H1 (cell line): ENCODE results near the gene TNPO3. TPM values are rescaled to one million over a fixed set of nuclear protein-coding genes. Genes with fewer than 3 reads are reported as not detected.

Experiments used
- CTCF ChIA-PET: fragments of 300-600 bp; sonication (Branson Sonifier 250); formaldehyde crosslinking; loops from one replicate; lab custom pipeline; 2021; ENCODE audit not compliant: partially characterized antibody; lab: Charles Lee
- POLR2A ChIA-PET: fragments of 300-600 bp; sonication (Branson Sonifier 250); formaldehyde crosslinking; loops from one replicate; lab custom pipeline; 2021; ENCODE audit warnings: inconsistent platforms; ENCODE audit not compliant: partially characterized antibody; lab: Charles Lee
- DNase-seq, 2 experiments: peaks; one replicate each; pipeline versions ENCODE4 v3.0.0 to v3.0.0-alpha.2; 2010 to 2022; ENCODE audit warnings: low spot score in 2 of 2, low read depth in 1 of 2, mixed read lengths in 1 of 2
- FAIRE-seq: peaks from 2 replicates; lab custom pipeline; 2011; peaks lifted over from hg19 to GRCh38; lab: Jason Lieb, UNC
- H2AFZ ChIP-seq: 2 replicates; pipeline ENCODE4 v1.8.1; 2012; ENCODE audit warnings: low read length, inconsistent platforms
- H2AK5ac ChIP-seq: 2 replicates; pipeline ENCODE4 v1.6.1; 2013; ENCODE audit warnings: low read depth, low read length
- H2BK120ac ChIP-seq: replicated peaks from 2 replicates; pipeline ENCODE3; 2013; ENCODE audit warnings: low read depth, low read length, inconsistent platforms
- H2BK12ac ChIP-seq: 2 replicates; pipeline ENCODE4 v1.6.1; 2013; ENCODE audit warnings: low read depth, low read length
- H2BK15ac ChIP-seq: 2 replicates; pipeline ENCODE4 v1.6.1; 2013; ENCODE audit warnings: low read length
- H2BK20ac ChIP-seq: 2 replicates; pipeline ENCODE4 v1.6.1; 2013; ENCODE audit warnings: low read length
- H2BK5ac ChIP-seq: 2 replicates; pipeline ENCODE4 v1.6.1; 2013; ENCODE audit warnings: low read depth, low read length
- H3K14ac ChIP-seq: 2 replicates; pipeline ENCODE4 v1.6.1; 2013; ENCODE audit warnings: inconsistent platforms; ENCODE audit not compliant: insufficient read length
- H3K18ac ChIP-seq: 2 replicates; pipeline ENCODE4 v1.6.1; 2013; ENCODE audit warnings: low read length; ENCODE audit errors: extremely low read depth
- H3K23ac ChIP-seq: 2 replicates; pipeline ENCODE4 v1.6.1; 2013; ENCODE audit warnings: inconsistent platforms; ENCODE audit not compliant: insufficient read length
- H3K23me2 ChIP-seq: 2 replicates; pipeline ENCODE4 v1.6.1; 2013; ENCODE audit warnings: low read depth, low read length
- H3K27ac ChIP-seq: 2 replicates; pipeline ENCODE4 v1.6.1; 2011; ENCODE audit warnings: low read depth, low read length, inconsistent platforms
- H3K27me3 ChIP-seq, 4 experiments: replicated peaks in 1 of 4; 1 replicate in 1 of 4; 2 replicates in 3 of 4; pipeline versions ENCODE4 v1.6.1 to v1.8.1; 2011 to 2013; ENCODE audit warnings: low read length in 3 of 4, mild to moderate bottlenecking in 3 of 4, inconsistent platforms in 2 of 4, mixed read lengths in 2 of 4, moderate library complexity in 1 of 4; ENCODE audit not compliant: control insufficient read depth in 3 of 4, insufficient read depth in 3 of 4; ENCODE audit errors: extremely low read depth in 1 of 4
- H3K36me3 ChIP-seq, 4 experiments: 2 replicates each; pipeline versions ENCODE4 v1.6.1 to v1.8.1; 2011 to 2013; ENCODE audit warnings: mild to moderate bottlenecking in 4 of 4, low read length in 3 of 4, moderate library complexity in 2 of 4, control low read depth in 1 of 4, inconsistent platforms in 1 of 4; ENCODE audit not compliant: insufficient read depth in 4 of 4, control insufficient read depth in 2 of 4
- H3K4ac ChIP-seq: replicated peaks from 2 replicates; pipeline ENCODE3; 2013; ENCODE audit warnings: low read length, low read depth, mixed read lengths, inconsistent platforms; ENCODE audit not compliant: insufficient read length
- H3K4me1 ChIP-seq, 4 experiments: replicated peaks in 1 of 4; 1 replicate in 1 of 4; 2 replicates in 3 of 4; pipeline versions ENCODE4 v1.6.1 to v1.8.1; 2011 to 2013; ENCODE audit warnings: low read length in 3 of 4, inconsistent platforms in 2 of 4, mixed read lengths in 1 of 4; ENCODE audit not compliant: insufficient read depth in 4 of 4, control insufficient read depth in 3 of 4
- H3K4me2 ChIP-seq, 2 experiments: 2 replicates each; pipeline versions ENCODE4 v1.6.1 to v1.8.1; 2011 to 2013; ENCODE audit warnings: low read depth in 2 of 2, low read length in 2 of 2, control low read depth in 1 of 2, inconsistent platforms in 1 of 2, mild to moderate bottlenecking in 1 of 2; ENCODE audit not compliant: insufficient read depth in 1 of 2
- H3K4me3 ChIP-seq, 4 experiments: fragments of 200-600, 300-600 bp in 1 of 4; sonication (generic), shearing (Covaris generic), sonication (Bioruptor Twin) in 1 of 4; 2 replicates each; pipeline versions ENCODE4 v1.5.1 to v1.8.1; 2011 to 2016; ENCODE audit warnings: low read length in 4 of 4, low read depth in 3 of 4, control low read depth in 2 of 4, inconsistent platforms in 2 of 4, mild to moderate bottlenecking in 2 of 4, mixed read lengths in 1 of 4, moderate library complexity in 1 of 4; ENCODE audit not compliant: insufficient read depth in 2 of 4; ENCODE audit errors: extremely low read depth in 1 of 4
- H3K56ac ChIP-seq: replicated peaks from 2 replicates; pipeline ENCODE3; 2013; ENCODE audit warnings: low read depth, mild to moderate bottlenecking, mixed read lengths, low read length, inconsistent platforms; ENCODE audit not compliant: insufficient read length
- H3K79me1 ChIP-seq: 2 replicates; pipeline ENCODE4 v1.6.1; 2013; ENCODE audit warnings: low read depth, low read length, control low read depth
- H3K79me2 ChIP-seq, 2 experiments: 2 replicates each; pipeline versions ENCODE4 v1.6.1 to v1.8.1; 2012 to 2013; ENCODE audit warnings: low read length in 2 of 2, mild to moderate bottlenecking in 2 of 2, inconsistent platforms in 1 of 2; ENCODE audit not compliant: insufficient read depth in 2 of 2, control insufficient read depth in 1 of 2
- H3K9ac ChIP-seq, 4 experiments: replicated peaks in 1 of 4; 1 replicate in 1 of 4; 2 replicates in 3 of 4; pipeline versions ENCODE4 v1.6.1 to v1.8.1; 2011 to 2013; ENCODE audit warnings: low read depth in 3 of 4, low read length in 3 of 4, control low read depth in 2 of 4, mild to moderate bottlenecking in 2 of 4, moderate library complexity in 2 of 4, inconsistent platforms in 1 of 4; ENCODE audit errors: extremely low read depth in 1 of 4
- H3K9me3 ChIP-seq, 2 experiments: 2 replicates each; pipeline versions ENCODE4 v1.6.1 to v1.8.1; 2012 to 2013; ENCODE audit warnings: mild to moderate bottlenecking in 2 of 2, moderate library complexity in 2 of 2, control low read depth in 1 of 2, inconsistent platforms in 1 of 2, low read depth in 1 of 2, low read length in 1 of 2, mixed read lengths in 1 of 2; ENCODE audit not compliant: insufficient read depth in 2 of 2
- H4K20me1 ChIP-seq, 2 experiments: replicated peaks in 1 of 2; 2 replicates each; pipeline versions ENCODE3 to v1.8.1; 2011 to 2013; ENCODE audit warnings: inconsistent platforms in 2 of 2, low read length in 2 of 2, mild to moderate bottlenecking in 1 of 2; ENCODE audit not compliant: insufficient read depth in 2 of 2, control insufficient read depth in 1 of 2
- H4K5ac ChIP-seq: 2 replicates; pipeline ENCODE4 v1.6.1; 2013; ENCODE audit warnings: low read length, low read depth, mixed read lengths, inconsistent platforms; ENCODE audit not compliant: insufficient read length
- H4K8ac ChIP-seq: 2 replicates; pipeline ENCODE4 v1.8.0; 2013; ENCODE audit warnings: mild to moderate bottlenecking, moderate library complexity, low read length, inconsistent platforms; ENCODE audit not compliant: insufficient read depth; ENCODE audit errors: extremely low read depth
- H4K91ac ChIP-seq: replicated peaks from 2 replicates; pipeline ENCODE3; 2013; ENCODE audit warnings: low read length, mixed read lengths, inconsistent platforms; ENCODE audit not compliant: insufficient read length
- CEBPB ChIP-seq: IDR thresholded peaks from 2 replicates; pipeline ENCODE4 v1.6.1; 2012; ENCODE audit warnings: low read depth, low read length
- YY1 ChIP-seq: IDR thresholded peaks from 2 replicates; pipeline ENCODE4 v1.6.1; 2011; ENCODE audit warnings: low read depth, mild to moderate bottlenecking, low read length
- WGBS, 2 experiments: shearing (Covaris generic) in 1 of 2; methylation state at CpG; one replicate each; pipeline versions ENCODE4 v1.1.6 to v1.1.7; 2013 to 2015; ENCODE audit warnings: low lambda C conversion rate in 2 of 2, mixed read lengths in 2 of 2, inconsistent platforms in 1 of 2, low coverage in 1 of 2, missing lambda C conversion rate in 1 of 2; ENCODE audit not compliant: insufficient replicate concordance in 2 of 2, insufficient coverage in 1 of 2, insufficient read length in 1 of 2; ENCODE audit errors: extremely low coverage in 1 of 2, missing lambda C conversion rate in 1 of 2; 5-methylcytosine and 5-hydroxymethylcytosine counted together
- polyA plus RNA-seq, 7 experiments: library from polyadenylated mRNA; depleted of rRNA in 3 of 7; stranded (reverse) in 5 of 7; unstranded in 2 of 7; fragments of >200 nt in 5 of 7; fragments of 200-250 nt in 2 of 7; gene quantifications; 1 replicate in 5 of 7; 2 replicates in 1 of 7; 4 replicates in 1 of 7; pipeline versions ENCODE4 v1.2.1 to v1.2.3, GENCODE V29; 2011 to 2013; ENCODE audit warnings: missing spikeins in 2 of 7, mixed read lengths in 2 of 7
- total RNA-seq: library from RNA; stranded (reverse); fragmentation: NEBNext Ultra II Directional; extraction: Animal tissue kit (Norgen Biotek cat#: 25700); gene quantifications from 2 replicates; pipeline ENCODE4 v1.2.1, GENCODE V29; 2021

The TNPO3 gene
- total and polyA plus RNA-seq, 2 of the 8 experiments (the other 6 are each of a cell fraction or from before 2014, with no cell fraction given), result 67.6 to 99.2 TPM

DNA sequence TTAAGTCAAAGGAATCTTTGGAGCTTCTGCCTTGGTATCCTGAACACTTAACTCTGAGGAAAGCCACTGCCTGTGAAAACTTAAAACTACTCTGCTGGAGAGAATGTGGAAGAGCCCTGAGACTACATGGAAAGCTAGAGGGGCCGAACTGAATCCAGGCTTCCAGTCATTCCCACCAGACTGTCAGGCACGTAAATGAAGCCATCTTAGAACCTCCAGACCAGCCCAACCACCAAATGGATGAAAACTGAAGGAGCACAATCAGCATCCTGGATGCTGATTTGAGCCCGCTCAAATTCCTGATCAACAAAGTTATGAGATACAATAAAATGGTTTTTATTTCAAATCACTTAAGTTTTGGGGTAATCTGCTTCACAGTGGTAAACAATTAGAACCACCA is 30.8 kb downstream of the TNPO3 start:
- DNase-seq, result no peak
- no peak overlapping the region for H3K14ac ChIP-seq
- H3K9me3 ChIP-seq, result no peaks in the 10 kb centered on the region
- no peaks in the 10 kb centered on the region for H3K79me1 ChIP-seq
- no peak overlapping the region for H3K4me3 ChIP-seq
- H4K91ac ChIP-seq, result no peak overlapping the region
- H2AK5ac ChIP-seq, result no peak overlapping the region
- no peak overlapping the region for H2BK20ac ChIP-seq
- peak; percentile 19 for FAIRE-seq
- H2AFZ ChIP-seq, result no peak overlapping the region
- no peaks in the 10 kb centered on the region; a peak in 1 of 8 replicates for H3K36me3 ChIP-seq
- no peak overlapping the region for H3K18ac ChIP-seq
- no peak overlapping the region for H3K56ac ChIP-seq
- no peak overlapping the region for H3K27ac ChIP-seq
- H3K27me3 ChIP-seq, result no peaks in the 10 kb centered on the region
- WGBS, 2 experiments, result 90% methylated on average over 3 of the region's 3 CpGs; no CpG with 5 or more reads in 1 of the 2 experiments
- H3K4ac ChIP-seq, result no peak overlapping the region
- POLR2A ChIA-PET, result interaction anchor here (1.0 kb wide), 1 partner anchor 31 kb away, joined by 5 read pairs; the partner anchor contains the start of gene TNPO3
- peaks cover 0 to 2% (median 0%) of the 10 kb centered on the region in 4 experiments; a peak in 1 of 7 replicates for H3K4me1 ChIP-seq
- H4K5ac ChIP-seq, result no peak overlapping the region
- CTCF ChIA-PET, result interaction anchor here (1.1 to 1.4 kb wide), 3 partner anchors 12 to 77 kb away, joined by 3 to 5 read pairs (median 3); no protein-coding TSS in a partner anchor
- TF ChIP-seq YY1 (0 out of 2 replicates have a peak, but pooled peaks have one; percentile 30), CEBPB (no peak)
- no peak overlapping the region for H2BK12ac ChIP-seq
- H2BK15ac ChIP-seq, result no peak overlapping the region
- H2BK120ac ChIP-seq, result no peak overlapping the region
- no peak overlapping the region for H3K23ac ChIP-seq
- H2BK5ac ChIP-seq, result no peak overlapping the region
- H3K23me2 ChIP-seq, result no peaks in the 10 kb centered on the region
- H3K9ac ChIP-seq, result no peak overlapping the region
- no peak overlapping the region for H4K8ac ChIP-seq
- peaks cover 8 to 89% of the 10 kb centered on the region in 2 experiments for H3K79me2 ChIP-seq
- H3K4me2 ChIP-seq, result no peak overlapping the region
- H4K20me1 ChIP-seq, result peaks cover 8 to 9% of the 10 kb centered on the region in 2 experiments
